ENCODE data around the gene DPM1.
A peak's percentile ranks its signal among the peaks of the same experiment; 100 is the strongest.

The DPM1 gene

GRCh38 chr20:50957798-50958614 lies at the start of gene DPM1:
Gene DPM1, minus strand, starts transcription at chr20:50958532. Its CDS starts 9 bp downstream, at chr20:50958523.
- peak; percentile 94 to 97 (median 95) for DNase-seq

- no peak for DNase-seq
These were observed 46.9 kb upstream of the DPM1 start for GRCh38 chr20:51005214-51005613.

- DNase-seq: no peak
These were observed 46.4 kb upstream of the DPM1 start for GRCh38 chr20:51004781-51005180.

- no peak for DNase-seq
These were observed 46.0 kb upstream of the DPM1 start for GRCh38 chr20:51004305-51004727.

- no peak for DNase-seq
These were observed 45.4 kb upstream of the DPM1 start for GRCh38 chr20:51003753-51004152.

DNA sequence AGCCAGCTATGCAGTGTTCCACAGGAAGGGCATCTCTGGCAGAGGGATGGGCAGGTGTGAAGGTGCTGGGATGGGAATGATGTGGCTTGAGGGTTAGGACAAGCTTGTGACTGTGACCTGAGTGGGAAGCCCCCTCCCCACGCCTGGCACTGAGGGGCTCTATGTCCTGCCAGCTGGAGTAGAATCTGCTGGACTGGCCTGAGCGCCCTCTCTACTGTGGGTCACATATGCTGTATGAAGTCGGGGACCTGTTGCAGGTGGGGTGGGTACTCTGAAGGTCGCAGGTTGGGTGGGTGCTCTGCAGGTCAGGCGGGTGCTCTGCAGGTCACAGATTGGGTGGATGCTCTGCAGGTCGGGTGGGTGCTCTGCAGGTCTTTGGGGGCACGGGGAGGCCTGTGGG lies 44.3 kb upstream of the DPM1 start:
- DNase-seq: no peak

DNA sequence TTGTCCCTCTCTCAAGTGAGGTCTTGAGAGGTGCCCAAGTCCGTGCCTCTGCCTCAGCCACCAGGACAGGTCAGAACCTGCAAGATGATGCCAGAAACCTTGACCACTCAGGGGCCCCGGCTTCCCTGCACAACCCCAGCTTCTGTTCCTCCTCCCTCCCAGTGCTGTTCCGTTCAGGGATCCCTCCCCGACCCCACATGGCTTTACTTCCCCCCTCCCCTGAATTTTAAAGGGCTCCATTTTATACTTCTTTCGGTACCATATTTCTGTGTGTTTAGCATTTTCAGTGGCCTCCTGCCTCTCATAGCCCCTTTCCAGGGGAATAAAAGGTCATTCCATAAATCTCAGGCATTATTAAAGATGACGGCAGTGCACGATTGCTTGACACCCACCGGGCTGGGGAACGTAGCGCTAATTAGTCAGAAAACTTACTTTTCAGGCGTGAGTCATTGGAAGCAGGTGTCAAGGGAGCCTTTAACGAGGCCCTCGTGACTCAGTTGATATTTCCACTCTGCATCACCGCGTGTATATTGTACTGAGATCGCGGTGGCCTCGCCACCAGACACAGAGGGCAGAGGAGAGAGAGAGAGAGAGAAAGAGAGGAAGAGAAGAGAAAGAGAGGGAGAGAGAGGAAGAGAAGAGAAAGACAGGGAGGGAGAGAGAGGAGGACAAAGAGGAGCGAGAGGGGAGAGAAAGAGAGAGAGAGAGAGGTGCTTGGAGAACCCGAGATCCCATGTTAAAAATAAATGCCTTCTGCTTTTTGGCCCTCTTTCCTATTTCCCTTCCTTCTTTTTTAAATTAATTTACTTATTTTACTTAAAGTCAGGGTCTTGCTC lies 43.3 kb upstream of the DPM1 start:
- no peak for DNase-seq

GRCh38 chr20:50999355-50999754 lies 41.0 kb upstream of the DPM1 start:
- DNase-seq: no peak

DNA sequence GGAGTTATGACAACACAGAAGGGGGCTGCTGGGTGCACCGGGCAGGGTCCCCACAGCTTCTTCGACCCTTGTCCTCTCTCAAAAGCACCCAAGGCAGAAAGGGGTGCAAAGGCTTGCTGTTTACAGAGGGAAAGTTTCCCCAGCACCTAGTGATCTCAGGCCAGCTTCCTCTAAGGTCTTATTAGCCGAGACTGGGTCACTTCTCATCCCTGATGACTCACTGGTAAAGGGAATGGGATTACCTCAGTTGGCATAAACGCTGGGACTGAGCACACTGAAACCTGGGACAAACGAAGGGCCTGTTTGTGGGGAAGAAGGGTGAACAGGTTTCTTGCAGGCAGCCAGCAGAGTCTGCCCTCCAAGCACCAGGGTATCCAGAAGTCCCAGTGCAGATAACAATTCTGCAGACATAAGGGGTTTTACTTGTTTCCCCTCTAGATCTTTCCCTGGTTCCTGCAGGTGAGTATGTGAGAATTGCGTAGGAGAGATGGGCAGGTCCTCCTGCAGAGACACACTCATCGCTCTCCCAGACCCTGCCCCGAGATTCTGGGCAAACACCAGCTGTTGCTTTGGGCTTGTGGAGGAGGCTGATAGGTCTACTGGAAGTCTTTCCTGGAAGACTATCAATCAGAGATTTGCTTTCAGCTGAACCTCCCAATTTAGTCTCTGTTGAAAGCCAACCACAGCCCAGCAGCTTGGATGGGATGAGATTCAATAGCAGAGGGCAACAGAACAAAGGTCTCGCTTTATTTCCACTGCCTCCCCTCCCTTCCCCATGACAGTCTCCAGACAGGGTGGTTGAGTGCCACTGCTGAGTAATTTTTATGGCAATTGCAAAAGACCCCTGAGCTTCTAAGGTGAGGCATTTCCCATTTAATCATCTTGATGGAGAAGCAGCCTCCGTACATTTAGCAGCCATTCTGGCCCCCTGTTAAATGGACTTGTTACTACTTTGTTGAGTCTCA lies 38.9 kb upstream of the DPM1 start:
- no peak for DNase-seq

GRCh38 chr20:50995506-50995905 lies 37.2 kb upstream of the DPM1 start:
- no peak for DNase-seq

DNA sequence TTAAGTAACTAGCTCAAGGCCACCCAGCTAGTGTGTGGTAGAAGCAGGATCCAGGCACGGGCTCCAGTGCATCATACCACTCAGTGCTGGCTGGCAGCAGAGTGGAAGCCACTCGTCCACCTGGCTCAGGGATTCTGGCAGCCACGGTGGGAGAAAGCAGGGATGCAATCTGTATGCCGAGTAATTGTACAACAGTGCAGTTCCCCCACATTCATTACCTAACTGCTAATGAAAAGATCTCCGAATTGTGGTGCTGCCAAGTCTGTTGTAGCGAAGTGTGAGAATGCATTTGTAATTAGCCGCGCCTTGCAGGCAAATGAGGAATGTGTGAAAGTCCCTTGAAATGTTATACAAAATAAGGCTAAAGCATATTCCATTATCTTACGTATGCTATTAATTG lies 35.5 kb upstream of the DPM1 start:
- no peak for DNase-seq

GRCh38 chr20:50992733-50993457 lies 34.6 kb upstream of the DPM1 start:
- DNase-seq: peak; percentile 60 to 66 (median 66)

- DNase-seq: no peak
These were observed 34.0 kb upstream of the DPM1 start for GRCh38 chr20:50992336-50992732.

DNA sequence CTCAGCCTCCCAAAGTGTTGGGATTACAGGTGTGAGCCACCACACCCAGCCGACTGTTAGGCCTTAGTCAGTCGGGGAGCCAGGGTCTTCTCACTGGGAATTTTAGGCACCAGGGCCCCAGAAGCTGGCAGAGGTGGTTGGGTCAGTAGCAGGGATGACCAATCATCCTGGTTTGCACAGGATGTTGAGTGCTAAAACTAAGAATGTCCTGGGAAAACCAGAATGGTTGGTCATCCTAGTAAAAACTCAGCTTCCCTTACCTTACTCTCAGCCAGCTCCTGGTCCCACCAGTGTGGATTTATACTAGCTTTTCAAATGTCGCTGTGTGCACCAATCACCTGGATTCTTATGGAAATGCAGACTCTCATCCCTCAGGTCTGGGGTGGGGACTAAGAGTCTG lies 32.7 kb upstream of the DPM1 start:
- DNase-seq: no peak

GRCh38 chr20:50987493-50988210 lies 29.3 kb upstream of the DPM1 start:
- DNase-seq: peak; percentile 83 to 90 (median 85)

DNA sequence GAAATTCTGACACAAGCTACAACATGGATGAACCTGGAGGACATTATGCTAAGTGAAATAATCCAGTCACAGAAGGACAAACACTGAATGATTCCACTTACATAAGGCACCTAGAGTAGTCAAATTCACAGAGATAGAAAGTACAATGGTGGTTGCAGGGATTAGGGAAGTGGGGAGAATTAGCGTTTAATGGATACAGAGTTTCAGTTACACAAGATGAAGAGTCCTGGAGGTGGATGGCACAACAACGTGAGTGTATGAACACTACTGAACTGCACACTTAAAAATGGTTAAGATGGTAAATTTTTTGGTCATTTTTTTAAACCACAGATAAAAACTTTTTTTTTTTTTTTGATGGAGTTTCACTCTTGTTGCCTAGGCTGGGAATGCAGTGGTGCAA lies 25.0 kb upstream of the DPM1 start:
- peak in 2 of 3 donors; percentile 31 to 41 for DNase-seq

DNA sequence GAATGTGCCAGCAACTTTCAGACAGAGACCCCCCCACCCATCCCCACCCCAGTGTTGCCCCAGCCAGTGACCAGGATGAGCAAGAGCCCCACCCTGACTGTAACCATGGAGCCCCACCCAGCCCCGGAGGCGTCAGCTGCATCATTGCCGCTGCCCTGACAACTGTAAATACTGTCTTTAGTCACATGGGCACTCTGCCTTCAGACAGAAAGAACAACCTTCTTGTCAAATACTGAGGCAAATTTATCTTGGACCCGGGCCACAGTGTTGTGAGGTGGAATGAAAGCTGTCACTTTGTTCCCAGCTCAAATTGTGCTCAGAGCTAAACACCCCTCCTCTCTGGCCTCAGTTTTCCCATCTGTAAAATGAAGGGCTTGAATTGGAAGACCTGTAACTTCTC lies 24.0 kb upstream of the DPM1 start:
- DNase-seq: peak; percentile 44 to 55 (median 47)

- no peak for DNase-seq
These were observed 23.3 kb upstream of the DPM1 start for GRCh38 chr20:50981714-50982048.

- DNase-seq: peak; percentile 78 to 82 (median 79)
These were observed 22.8 kb upstream of the DPM1 start for GRCh38 chr20:50980851-50981713.

DNA sequence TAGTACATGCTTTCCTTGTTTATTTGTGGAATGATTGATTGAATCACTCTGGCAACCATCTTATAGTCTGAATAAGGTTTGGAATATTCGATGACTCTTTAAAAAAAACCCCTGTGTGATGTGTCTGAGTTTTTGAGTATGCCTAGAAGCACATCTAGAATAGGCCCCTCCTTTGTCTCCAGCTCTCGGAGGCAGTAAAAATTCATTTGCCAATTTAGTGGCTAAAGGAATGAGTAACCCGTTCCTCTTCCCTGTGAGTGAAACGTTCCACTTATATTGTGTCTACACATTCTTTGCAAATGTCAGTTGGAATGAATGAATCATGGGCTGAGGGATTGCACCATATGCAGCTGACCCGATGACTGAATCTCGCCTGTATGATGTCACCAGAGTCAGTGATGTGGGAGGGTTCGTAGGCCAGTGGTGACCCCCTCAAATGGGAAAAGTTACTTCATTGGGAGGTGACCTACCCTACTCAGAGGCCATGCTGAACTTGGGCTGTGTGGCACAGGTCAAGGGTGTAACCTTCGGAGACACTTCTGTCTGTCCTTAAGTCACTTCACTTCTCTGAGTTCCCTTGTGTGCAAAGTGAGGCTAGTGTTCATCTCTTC lies 21.8 kb upstream of the DPM1 start:
- peak; percentile 91 to 98 (median 96) for DNase-seq

Measured in suppressor macrophage treated with lipopolysaccharide for 1 hour (primary cell).